ENCODE data around the gene DES. TPM values are rescaled to one million over a fixed set of nuclear protein-coding genes. Genes with fewer than 3 reads are reported as not detected.

The DES gene
- total RNA-seq (ENCODE audit: low replicate concordance), result 3.3 and 4.7 TPM in 2 replicates

DNA sequence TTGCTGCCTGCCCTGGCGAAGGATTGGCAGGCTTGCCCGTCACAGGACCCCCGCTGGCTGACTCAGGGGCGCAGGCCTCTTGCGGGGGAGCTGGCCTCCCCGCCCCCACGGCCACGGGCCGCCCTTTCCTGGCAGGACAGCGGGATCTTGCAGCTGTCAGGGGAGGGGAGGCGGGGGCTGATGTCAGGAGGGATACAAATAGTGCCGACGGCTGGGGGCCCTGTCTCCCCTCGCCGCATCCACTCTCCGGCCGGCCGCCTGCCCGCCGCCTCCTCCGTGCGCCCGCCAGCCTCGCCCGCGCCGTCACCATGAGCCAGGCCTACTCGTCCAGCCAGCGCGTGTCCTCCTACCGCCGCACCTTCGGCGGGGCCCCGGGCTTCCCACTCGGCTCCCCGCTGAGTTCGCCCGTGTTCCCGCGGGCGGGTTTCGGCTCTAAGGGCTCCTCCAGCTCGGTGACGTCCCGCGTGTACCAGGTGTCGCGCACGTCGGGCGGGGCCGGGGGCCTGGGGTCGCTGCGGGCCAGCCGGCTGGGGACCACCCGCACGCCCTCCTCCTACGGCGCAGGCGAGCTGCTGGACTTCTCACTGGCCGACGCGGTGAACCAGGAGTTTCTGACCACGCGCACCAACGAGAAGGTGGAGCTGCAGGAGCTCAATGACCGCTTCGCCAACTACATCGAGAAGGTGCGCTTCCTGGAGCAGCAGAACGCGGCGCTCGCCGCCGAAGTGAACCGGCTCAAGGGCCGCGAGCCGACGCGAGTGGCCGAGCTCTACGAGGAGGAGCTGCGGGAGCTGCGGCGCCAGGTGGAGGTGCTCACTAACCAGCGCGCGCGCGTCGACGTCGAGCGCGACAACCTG, at the start of gene DES:
Gene DES, plus strand, starts transcription at position 223 of the 857 bp plus-strand sequence. Its CDS starts 86 bp downstream, at position 309.
- TF ChIP-seq CTCF (IDR thresholded peaks at IDR 0.05; ENCODE audit: insufficient read depth, low read length), result no peak
- DNase-seq (ENCODE audit: low read depth), result no peak
- H3K4me3 ChIP-seq (ENCODE audit: low read depth, low read length), result no peak within 1 kb of the TSS

DNA sequence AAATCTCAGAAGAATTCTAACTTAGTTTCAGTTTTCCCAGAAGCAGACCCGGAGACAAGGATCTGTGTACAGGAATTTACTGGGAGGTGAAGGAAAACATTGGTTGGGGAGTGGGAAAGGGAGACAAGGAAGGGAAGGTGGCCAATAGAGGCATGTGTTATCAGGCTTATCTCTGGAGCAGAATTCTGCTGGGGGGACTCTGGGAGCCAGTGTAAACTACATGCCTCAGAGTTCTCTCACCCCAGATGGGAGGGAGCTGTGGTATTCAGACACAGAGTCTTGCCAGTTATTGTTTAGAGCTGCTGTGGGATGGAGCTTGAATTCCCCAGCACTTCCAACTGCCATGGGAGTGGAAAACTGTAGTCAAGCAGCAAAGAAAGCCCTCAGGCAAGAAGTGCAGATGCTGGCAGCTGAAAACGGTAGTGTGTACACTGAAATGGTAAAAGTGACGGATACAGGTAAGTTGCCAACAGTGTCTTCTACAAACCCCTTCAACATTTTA, 49.4 kb upstream of the DES start:
- DNase-seq (ENCODE audit: low read depth), result peak; percentile 98
- no peak for TF ChIP-seq CTCF (IDR thresholded peaks at IDR 0.05; ENCODE audit: insufficient read depth, low read length)
- H3K4me3 ChIP-seq (ENCODE audit: low read depth, low read length), result peak overlapping the region; percentile 54

DNA sequence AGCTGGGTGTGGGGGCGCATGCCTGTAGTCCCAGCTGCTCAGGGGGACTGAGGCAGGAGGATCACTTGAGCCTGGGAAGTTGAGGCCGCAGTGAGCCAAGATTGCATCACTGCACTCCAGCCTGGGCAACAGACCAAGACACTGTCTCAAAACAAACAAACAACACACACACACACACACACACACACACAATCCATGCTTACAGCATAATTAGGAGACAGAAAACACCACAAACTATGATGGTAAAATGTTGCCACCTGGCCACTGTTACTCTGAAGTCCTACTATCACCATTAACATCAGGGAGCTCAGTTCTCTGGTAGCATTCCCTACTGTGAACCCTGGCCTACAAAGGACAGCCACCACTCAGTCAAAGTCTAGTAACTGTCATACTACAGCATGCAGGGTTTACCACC, 48.7 kb upstream of the DES start:
- peak; percentile 82 for DNase-seq (ENCODE audit: low read depth)
- no peak for TF ChIP-seq CTCF (IDR thresholded peaks at IDR 0.05; ENCODE audit: insufficient read depth, low read length)
- H3K4me3 ChIP-seq (ENCODE audit: low read depth, low read length), result no peak overlapping the region

GRCh38 chr2:219378163-219378851, 39.9 kb upstream of the DES start:
- TF ChIP-seq CTCF (IDR thresholded peaks at IDR 0.05; ENCODE audit: insufficient read depth, low read length), result no peak
- DNase-seq (ENCODE audit: low read depth), result no peak
- no peak overlapping the region for H3K4me3 ChIP-seq (ENCODE audit: low read depth, low read length)

GRCh38 chr2:219380926-219381325, 37.3 kb upstream of the DES start:
- TF ChIP-seq CTCF (IDR thresholded peaks at IDR 0.05; ENCODE audit: insufficient read depth, low read length), result no peak
- DNase-seq (ENCODE audit: low read depth), result no peak
- H3K4me3 ChIP-seq (ENCODE audit: low read depth, low read length), result no peak overlapping the region

DNA sequence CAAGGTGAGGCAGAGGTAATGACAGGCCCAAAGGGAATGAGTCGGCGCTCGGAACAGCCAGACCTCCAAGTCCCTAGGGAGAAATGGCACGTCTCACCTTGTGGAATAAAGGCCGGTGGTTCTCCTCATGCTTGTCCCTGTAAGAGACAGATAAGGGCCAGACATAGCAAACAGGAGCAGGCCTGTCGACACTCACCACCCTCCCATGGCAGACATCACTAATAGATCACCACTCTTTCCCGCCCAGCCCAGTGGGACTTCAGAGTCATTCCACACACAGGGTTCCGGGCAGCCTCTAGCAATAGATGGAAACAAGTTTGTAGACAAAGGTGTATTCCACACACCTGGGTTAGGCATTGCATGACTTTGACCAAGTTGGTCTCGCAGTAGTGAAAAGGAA, 36.7 kb upstream of the DES start:
- H3K4me3 ChIP-seq (ENCODE audit: low read depth, low read length), result no peak overlapping the region
- no peak for DNase-seq (ENCODE audit: low read depth)
- TF ChIP-seq CTCF (IDR thresholded peaks at IDR 0.05; ENCODE audit: insufficient read depth, low read length), result no peak
